Tibial nerve (tissue), 4 donors: ENCODE data around the gene PPM1M.

ENCODE experiments used
- CTCF ChIP-seq, 5 experiments: fragments of 200-600 bp in 3 of 5; fragments of 450-650 bp in 2 of 5; sonication (generic) in 3 of 5; IDR thresholded peaks; one replicate each; pipeline ENCODE4 v1.5.1; 2016 to 2019; ENCODE audit warnings: antibody characterized with exemption in 5 of 5, mild to moderate bottlenecking in 3 of 5, moderate library complexity in 2 of 5
- EP300 ChIP-seq, 2 donors: sonication (generic); formaldehyde crosslinking; IDR thresholded peaks; one replicate each; pipeline ENCODE4 v1.6.1; 2017; ENCODE audit warnings: antibody characterized with exemption in 2 of 2, mild to moderate bottlenecking in 1 of 2
- POLR2A ChIP-seq, 2 donors: fragments of 450-650 bp; IDR thresholded peaks; one replicate each; pipeline ENCODE4 v1.6.1; 2017; ENCODE audit warnings: antibody characterized with exemption in 2 of 2, mild to moderate bottlenecking in 2 of 2, moderate library complexity in 2 of 2

GRCh38 chr3:52233108-52233591, 12.4 kb upstream of the PPM1M start:
- no peak for TF ChIP-seq CTCF (IDR thresholded peaks at IDR 0.05)
- no peak for TF ChIP-seq POLR2A (IDR thresholded peaks at IDR 0.05)
- TF ChIP-seq EP300 (IDR thresholded peaks at IDR 0.05), result no peak
